ENCODE measurements around the gene ENTPD7.

Gene ENTPD7

DNA sequence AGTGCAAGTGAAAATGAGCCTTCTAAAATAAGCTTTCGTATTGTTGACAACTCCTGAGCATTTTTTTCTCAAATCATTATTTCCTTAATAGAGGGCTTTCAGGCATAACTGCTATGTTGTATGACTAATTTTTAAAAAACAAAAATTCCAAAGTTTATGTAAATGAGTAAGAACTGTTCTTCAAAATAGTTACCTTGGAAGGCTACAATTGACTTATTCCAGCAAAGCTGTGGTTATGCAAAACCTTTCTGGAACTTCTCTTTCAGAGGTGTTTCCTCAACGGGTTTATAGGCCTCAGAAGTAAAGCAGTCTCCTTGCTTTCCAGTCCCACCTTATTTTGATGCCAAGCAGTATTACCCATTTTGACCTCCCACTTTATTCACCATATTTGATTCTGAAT is 41.6 kb upstream of the ENTPD7 start:
- TF ChIP-seq EP300 (IDR thresholded peaks at IDR 0.05; ENCODE audit: borderline replicate concordance) (no peak), YY1 (IDR thresholded peaks at IDR 0.05; ENCODE audit: low read depth) (no peak), TAF1 (IDR thresholded peaks at IDR 0.05; ENCODE audit: low read depth) (no peak), RAD21 (IDR thresholded peaks at IDR 0.05; ENCODE audit: low read depth) (no peak), ZBTB7A (IDR thresholded peaks at IDR 0.05; ENCODE audit: low read depth) (no peak), EGR1 (IDR thresholded peaks at IDR 0.05) (no peak), CREB1 (IDR thresholded peaks at IDR 0.05; ENCODE audit: low read depth) (no peak), NFIC (IDR thresholded peaks at IDR 0.05) (no peak)
- TF ChIP-seq, protein P1, sequence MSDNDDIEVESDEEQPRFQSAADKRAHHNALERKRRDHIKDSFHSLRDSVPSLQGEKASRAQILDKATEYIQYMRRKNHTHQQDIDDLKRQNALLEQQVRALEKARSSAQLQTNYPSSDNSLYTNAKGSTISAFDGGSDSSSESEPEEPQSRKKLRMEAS (IDR thresholded peaks at IDR 0.05) = no peak
- TF ChIP-seq, protein P2, sequence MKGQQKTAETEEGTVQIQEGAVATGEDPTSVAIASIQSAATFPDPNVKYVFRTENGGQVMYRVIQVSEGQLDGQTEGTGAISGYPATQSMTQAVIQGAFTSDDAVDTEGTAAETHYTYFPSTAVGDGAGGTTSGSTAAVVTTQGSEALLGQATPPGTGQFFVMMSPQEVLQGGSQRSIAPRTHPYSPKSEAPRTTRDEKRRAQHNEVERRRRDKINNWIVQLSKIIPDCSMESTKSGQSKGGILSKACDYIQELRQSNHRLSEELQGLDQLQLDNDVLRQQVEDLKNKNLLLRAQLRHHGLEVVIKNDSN (IDR thresholded peaks at IDR 0.05) = no peak

DNA sequence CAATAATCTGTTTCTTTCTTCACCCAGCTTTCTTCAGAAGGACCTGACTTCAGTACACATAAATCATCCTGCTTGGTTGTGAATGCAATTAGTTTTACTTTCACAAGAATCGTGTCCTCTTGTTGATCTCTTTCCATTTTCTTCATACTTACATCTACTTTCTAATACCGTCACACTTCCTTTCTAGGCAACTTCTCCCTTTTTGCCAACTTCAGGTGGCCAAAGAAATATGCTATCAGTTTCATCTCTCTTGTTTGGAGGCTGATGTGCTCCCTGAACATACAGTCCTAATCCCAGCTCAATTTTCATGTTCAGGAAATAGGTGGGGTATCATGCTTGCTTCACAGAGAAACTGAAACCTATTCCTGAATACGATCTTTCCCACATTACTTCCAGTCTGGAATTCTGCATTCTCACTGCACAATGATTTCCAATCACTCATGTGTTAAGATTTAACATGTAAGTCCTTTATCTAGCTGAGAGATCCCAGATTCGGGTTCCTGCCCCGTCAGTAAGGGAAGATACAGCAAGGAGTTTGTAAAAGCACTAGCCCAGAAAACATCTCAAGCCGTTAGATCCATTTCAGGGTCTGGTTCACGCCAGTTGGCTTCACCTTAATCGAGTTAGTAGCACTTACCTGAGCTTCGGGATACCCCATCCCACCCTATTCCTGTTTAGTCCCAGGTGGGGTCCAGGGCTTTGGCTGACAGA is 40.1 kb upstream of the ENTPD7 start:
- no peak for TF ChIP-seq TEAD4 (IDR thresholded peaks at IDR 0.05)

DNA sequence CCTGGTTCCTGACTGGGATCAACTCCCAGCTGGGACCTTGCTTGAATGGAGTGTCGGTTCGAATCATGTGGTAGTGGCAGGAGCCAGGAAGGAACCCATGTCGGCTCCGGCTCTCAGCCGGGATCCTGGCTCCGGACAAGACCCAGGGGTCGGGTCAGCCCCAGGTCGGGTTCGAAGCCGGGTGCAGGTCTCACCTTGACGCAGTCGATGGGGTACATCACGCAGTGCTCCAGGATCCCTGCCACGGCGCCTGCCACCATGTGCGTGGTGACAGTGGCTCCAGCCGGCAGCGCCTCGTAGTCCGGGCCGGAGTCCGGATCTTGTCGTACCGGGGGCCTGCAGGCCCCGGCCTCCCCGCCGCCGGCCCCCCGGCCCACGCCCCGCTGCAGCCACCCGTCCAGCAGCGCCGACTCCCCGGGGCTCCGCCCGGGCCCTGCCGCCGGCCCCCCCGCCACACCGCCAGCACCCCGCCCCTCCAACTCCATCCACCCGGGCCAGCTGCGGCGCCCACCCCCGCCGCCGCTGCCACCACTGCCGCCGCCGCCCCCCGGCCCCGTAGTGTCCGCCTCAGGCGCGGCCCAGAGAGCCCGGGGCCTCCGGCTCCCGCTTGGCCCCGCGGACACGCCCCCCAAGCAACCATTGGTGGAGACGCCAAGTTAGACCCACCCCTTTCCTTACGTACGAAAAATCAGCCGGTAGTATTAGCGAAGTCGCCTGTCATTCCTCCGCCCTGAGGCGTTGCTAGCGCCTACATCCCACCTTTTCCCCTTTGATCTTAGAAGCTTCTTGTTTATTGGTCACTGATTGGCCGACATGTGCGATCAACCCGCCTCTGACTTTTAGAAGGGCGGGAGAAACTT is 39.2 kb upstream of the ENTPD7 start, which contains the start of gene SLC25A28:
SLC25A28 (minus strand) TSS at position 589 of the 860 bp plus-strand sequence; CDS start at position 485, 104 bp downstream.
- TF ChIP-seq ZBTB7A (IDR thresholded peaks at IDR 0.05; ENCODE audit: low read depth) (0 out of 2 replicates have a peak, but pooled peaks have one; percentile 39), TAF1 (IDR thresholded peaks at IDR 0.05; ENCODE audit: low read depth) (no peak)
- TF ChIP-seq, protein P1 (IDR thresholded peaks at IDR 0.05) = peak; percentile 56

DNA sequence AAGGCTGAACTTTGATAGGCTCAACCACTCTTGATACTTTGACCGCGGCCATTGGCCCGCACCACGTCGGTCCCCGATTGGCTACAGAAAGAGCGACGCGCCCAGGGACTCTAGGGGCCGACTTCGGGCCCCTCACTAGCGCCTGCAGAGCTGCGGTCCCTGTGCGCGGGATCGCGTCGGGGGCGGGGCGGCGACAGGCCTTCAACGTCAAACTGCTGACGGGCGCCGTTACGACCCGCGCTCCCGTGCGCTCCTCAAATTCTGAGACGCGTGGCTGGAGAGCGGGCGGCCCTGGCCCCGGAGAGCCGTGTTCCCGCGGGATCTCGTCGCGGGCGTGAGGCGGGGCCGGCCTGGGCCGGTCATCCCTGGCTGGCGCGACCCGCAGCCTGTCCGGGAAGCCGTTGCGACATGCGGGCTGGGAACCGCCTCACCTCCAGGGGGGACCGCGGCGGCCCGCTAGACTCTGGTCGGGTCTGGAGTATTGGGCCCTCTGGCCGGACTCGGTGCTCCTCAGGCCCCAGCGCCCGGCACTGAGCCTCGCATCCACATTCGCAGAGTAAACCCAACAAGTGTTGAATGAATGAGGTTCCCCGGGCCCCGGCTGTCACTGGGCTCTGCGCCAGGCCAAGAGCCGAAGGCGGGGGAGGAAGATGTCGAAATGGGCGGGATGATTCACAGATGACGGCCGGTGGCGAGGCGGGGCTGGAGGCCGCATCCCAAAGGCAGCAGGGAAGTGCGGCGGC is 38.4 kb upstream of the ENTPD7 start:
- TF ChIP-seq NFIC (IDR thresholded peaks at IDR 0.05) (peak; percentile 87), CREB1 (IDR thresholded peaks at IDR 0.05; ENCODE audit: low read depth) (peak; percentile 74), TAF1 (IDR thresholded peaks at IDR 0.05; ENCODE audit: low read depth) (peak; percentile 79), TEAD4 (IDR thresholded peaks at IDR 0.05) (peak; percentile 62), TCF12 (IDR thresholded peaks at IDR 0.05; ENCODE audit: low read depth) (peak; percentile 79), RAD21 (IDR thresholded peaks at IDR 0.05; ENCODE audit: low read depth) (no peak; the same call in 1 of the 2 replicates), EGR1 (IDR thresholded peaks at IDR 0.05) (peak; percentile 90), EP300 (IDR thresholded peaks at IDR 0.05; ENCODE audit: borderline replicate concordance) (peak; percentile 30; the same call in 1 of the 2 replicates), ZBTB7A (IDR thresholded peaks at IDR 0.05; ENCODE audit: low read depth) (no peak; the same call in 1 of the 2 replicates), YY1 (IDR thresholded peaks at IDR 0.05; ENCODE audit: low read depth) (0 out of 2 replicates have a peak, but pooled peaks have one; percentile 44), CEBPB (IDR thresholded peaks at IDR 0.05) (peak; percentile 80), FOXM1 (IDR thresholded peaks at IDR 0.05; ENCODE audit: borderline replicate concordance, low read depth) (peak; percentile 53; the same call in 1 of the 2 replicates)
- TF ChIP-seq, protein P3, sequence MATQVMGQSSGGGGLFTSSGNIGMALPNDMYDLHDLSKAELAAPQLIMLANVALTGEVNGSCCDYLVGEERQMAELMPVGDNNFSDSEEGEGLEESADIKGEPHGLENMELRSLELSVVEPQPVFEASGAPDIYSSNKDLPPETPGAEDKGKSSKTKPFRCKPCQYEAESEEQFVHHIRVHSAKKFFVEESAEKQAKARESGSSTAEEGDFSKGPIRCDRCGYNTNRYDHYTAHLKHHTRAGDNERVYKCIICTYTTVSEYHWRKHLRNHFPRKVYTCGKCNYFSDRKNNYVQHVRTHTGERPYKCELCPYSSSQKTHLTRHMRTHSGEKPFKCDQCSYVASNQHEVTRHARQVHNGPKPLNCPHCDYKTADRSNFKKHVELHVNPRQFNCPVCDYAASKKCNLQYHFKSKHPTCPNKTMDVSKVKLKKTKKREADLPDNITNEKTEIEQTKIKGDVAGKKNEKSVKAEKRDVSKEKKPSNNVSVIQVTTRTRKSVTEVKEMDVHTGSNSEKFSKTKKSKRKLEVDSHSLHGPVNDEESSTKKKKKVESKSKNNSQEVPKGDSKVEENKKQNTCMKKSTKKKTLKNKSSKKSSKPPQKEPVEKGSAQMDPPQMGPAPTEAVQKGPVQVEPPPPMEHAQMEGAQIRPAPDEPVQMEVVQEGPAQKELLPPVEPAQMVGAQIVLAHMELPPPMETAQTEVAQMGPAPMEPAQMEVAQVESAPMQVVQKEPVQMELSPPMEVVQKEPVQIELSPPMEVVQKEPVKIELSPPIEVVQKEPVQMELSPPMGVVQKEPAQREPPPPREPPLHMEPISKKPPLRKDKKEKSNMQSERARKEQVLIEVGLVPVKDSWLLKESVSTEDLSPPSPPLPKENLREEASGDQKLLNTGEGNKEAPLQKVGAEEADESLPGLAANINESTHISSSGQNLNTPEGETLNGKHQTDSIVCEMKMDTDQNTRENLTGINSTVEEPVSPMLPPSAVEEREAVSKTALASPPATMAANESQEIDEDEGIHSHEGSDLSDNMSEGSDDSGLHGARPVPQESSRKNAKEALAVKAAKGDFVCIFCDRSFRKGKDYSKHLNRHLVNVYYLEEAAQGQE (IDR thresholded peaks at IDR 0.05; ENCODE audit: low read depth) = no peak
- TF ChIP-seq, protein P1 (IDR thresholded peaks at IDR 0.05) = peak; percentile 98
- TF ChIP-seq, protein P2 (IDR thresholded peaks at IDR 0.05) = peak; percentile 28; the same call in 1 of the 2 replicates

DNA sequence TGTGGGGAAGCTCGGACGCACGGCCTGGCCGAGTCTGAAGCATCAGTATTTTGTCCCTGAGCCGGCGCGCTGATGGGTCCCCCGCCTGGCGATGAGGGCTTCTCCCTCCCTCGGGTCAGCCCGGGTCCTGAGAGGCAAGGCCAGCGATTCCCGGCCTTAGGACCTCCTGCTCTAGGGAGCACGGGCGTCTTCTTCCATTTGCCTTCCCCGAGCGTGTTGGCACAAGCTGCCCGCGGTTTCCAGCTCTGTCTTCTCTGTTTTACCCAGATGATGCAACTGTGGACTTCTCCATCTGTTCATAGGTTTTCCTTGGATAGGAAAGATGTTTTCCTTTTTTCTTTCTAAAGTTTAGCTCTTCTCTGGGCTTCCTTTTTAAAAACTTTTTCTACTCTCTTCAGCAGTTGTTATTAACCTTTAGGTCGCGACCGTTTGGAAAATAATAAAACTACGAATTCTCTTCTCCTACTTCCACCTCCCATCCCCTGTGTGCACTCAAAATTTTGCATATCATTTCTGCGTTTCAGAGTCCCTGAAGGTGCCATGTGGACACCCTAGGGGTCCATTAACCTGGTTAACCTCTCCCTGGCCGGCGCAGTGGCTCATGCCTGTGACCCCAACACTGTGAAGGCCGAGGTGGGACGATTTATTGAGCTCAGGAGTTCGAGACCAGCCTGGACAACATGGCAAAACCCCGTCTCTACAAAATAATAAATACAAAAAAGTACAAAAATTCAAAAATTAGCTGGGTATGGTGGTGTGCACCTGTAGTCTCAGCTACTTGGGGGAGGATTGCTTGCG is 37.7 kb upstream of the ENTPD7 start:
- TF ChIP-seq TAF1 (IDR thresholded peaks at IDR 0.05; ENCODE audit: low read depth) (no peak), YY1 (IDR thresholded peaks at IDR 0.05; ENCODE audit: low read depth) (no peak), RAD21 (IDR thresholded peaks at IDR 0.05; ENCODE audit: low read depth) (no peak), CREB1 (IDR thresholded peaks at IDR 0.05; ENCODE audit: low read depth) (no peak), CEBPB (IDR thresholded peaks at IDR 0.05) (no peak), EGR1 (IDR thresholded peaks at IDR 0.05) (no peak), NFIC (IDR thresholded peaks at IDR 0.05) (no peak)

DNA sequence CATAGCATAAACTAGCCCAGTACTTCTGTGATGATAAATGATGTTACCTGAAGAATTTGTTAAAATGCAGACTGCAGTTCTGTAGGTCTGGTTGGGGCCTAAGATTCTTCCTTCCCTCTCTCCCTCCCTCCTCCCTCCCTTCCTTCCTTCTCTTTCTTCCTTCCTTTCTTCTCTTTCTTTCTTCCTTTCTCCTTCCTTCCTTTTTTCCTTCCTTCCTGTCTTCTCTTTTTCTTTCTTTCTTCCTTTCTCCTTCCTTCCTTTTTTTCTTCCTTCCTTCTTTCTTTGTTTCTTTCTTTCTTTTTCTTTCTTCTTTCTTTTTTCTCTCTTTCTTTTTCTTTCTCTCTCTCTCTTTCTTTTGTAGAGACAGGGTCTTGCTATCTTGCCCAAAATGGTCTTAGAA is 35.4 kb upstream of the ENTPD7 start:
- TF ChIP-seq TAF1 (IDR thresholded peaks at IDR 0.05; ENCODE audit: low read depth) (no peak), ZBTB7A (IDR thresholded peaks at IDR 0.05; ENCODE audit: low read depth) (no peak), CREB1 (IDR thresholded peaks at IDR 0.05; ENCODE audit: low read depth) (no peak), RAD21 (IDR thresholded peaks at IDR 0.05; ENCODE audit: low read depth) (no peak), TEAD4 (IDR thresholded peaks at IDR 0.05) (no peak), CEBPB (IDR thresholded peaks at IDR 0.05) (no peak), EP300 (IDR thresholded peaks at IDR 0.05; ENCODE audit: borderline replicate concordance) (no peak), YY1 (IDR thresholded peaks at IDR 0.05; ENCODE audit: low read depth) (no peak), FOXM1 (IDR thresholded peaks at IDR 0.05; ENCODE audit: borderline replicate concordance, low read depth) (no peak), NFIC (IDR thresholded peaks at IDR 0.05) (no peak), TCF12 (IDR thresholded peaks at IDR 0.05; ENCODE audit: low read depth) (no peak), EGR1 (IDR thresholded peaks at IDR 0.05) (no peak)
- TF ChIP-seq, protein P1 (IDR thresholded peaks at IDR 0.05) = no peak
- TF ChIP-seq, protein P2 (IDR thresholded peaks at IDR 0.05) = no peak
- TF ChIP-seq, protein P3 (IDR thresholded peaks at IDR 0.05; ENCODE audit: low read depth) = no peak

Data from Ishikawa (cell line).